GM19438 (cell line): ENCODE data around the gene PMEL.
A peak's percentile ranks its signal among the peaks of the same experiment; 100 is the strongest.

Experiments used
- ATAC-seq: cut with Tn5 transposase; IDR thresholded peaks from one replicate; pipeline ENCODE4 v1.9.1; 2021; ENCODE audit warnings: low read depth; ENCODE audit not compliant: unreplicated experiment

Gene PMEL

DNA sequence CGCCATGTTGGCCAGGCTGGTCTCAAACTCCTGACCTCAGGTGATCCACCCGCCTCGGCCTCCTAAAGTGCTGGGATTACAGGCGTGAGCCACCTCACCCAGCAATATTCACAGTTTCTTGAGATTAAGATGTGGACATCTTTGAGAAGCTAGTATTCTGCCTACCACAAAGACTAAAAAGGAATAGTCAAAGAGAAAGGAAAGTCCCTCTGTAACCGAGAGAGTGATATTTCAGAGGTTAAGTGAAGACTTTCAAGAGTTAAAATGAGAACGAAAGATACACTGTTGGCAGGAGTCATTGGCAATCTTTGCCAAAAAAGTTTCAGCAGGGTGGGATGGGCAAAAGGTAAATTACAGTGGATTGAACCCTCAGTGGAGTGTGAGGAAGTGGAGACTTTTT is 19.3 kb downstream of the PMEL start:
- no peak for ATAC-seq

DNA sequence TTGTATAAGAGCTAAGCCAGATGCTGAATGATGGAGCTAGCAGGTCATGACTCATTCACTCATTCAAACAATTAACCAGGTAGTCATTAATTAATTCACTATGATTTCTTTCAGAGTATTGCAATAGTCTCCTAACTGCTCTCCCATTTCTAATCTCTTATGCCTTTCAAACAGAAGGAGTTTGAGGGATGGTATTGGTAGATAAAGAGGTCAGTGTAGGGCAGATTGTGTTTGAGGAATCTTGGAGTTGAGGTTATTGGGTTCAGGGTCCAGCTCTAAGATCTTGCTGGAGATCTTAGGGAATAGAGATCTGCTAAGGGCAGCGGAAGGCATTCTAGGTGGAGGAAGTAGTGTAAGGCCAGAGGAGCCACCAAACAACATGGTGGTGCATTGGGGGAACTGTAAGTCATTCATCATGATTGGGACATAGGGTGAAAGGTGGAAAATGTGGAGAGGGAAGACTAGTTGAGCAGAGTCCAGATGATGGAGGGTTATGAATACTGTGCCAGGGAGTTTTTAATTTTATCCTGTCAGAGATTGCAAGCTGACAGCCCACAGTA is 23.2 kb downstream of the PMEL start:
- no peak for ATAC-seq

DNA sequence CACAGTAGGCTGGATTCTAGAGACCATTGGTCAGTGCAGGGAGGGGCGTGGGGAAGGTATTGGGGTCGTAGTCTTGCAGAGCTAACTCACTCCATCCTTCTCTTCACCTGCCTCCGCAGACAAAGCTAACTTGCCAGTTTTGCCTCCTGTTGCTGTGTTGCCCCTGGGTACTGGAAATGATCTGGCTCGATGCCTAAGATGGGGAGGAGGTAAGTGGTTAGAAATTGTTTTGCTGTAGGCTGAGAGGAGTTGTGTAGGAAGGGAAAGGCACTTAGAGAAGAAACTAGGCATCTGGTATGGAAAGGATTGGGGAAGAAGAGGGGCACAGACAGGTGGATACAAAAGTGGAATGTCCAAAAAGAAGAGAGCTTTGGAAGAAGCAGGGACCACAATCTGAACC is 23.8 kb downstream of the PMEL start:
- no peak for ATAC-seq

DNA sequence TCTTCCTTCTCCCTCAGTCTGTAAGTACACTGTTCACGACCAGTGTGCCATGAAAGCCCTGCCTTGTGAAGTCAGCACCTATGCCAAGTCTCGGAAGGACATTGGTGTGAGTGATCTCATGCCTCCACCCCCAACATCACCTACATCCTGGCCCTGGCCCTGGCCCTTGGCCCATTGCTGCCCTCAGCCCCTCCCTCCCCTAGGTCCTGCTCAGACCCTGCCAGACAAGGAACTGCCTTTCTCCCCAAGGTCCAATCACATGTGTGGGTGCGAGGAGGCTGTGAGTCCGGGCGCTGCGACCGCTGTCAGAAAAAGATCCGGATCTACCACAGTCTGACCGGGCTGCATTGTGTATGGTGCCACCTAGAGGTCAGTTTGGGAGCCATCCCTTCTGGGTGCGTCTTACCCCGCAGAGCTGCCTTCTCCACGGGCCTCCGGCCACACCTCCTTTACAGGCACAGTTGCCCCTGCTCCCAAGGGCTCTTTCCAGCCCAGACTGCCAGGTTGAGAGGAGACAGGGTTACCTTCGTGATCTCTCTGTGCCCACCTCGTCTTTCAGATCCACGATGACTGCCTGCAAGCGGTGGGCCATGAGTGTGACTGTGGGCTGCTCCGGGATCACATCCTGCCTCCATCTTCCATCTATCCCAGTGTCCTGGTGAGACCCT is 25.6 kb downstream of the PMEL start:
- ATAC-seq, result peak; percentile 94

DNA sequence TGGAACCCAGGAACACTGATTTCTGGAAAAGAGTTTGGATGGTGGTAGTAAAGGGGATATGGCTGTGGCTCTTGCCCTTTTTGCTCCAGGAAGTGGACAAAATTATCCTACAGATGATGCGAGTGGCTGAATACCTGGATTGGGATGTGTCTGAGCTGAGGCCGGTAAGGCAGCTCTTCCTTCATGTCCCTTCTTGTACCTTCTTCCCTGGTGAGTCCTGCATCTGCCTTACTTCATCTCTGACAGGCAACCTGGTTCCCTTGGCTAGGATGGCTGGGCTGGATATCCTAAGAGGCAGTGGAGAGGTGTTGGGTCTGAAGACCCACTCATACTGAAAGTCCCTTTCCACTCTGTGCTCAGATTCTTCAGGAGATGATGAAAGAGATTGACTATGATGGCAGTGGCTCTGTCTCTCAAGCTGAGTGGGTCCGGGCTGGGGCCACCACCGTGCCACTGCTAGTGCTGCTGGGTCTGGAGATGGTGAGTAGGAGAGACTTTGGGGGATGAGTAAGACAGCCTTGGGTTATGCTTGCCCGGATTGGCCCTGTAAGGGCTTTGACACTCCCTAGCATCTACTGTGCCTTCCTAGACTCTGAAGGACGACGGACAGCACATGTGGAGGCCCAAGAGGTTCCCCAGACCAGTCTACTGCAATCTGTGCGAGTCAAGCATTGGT is 26.9 kb downstream of the PMEL start:
- no peak for ATAC-seq

DNA sequence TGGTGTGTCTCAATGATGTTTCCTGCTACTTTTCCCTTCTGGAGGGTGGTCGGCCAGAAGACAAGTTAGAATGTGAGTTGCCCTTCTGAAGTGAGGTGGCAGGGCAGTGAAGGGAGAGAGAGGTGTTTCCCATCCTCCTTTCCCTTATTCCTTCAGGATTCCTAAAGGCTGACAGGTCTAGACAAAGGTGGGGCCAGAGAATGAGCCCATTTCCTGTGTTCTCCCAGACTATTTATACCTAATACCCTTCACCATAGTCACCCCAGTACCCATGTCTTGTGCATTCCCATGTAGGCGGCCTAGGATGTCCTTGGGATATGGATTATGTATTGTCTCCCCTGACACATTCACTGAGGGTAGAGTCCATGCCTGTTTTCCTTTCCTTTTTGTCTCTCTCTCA is 27.9 kb downstream of the PMEL start:
- ATAC-seq, result no peak

DNA sequence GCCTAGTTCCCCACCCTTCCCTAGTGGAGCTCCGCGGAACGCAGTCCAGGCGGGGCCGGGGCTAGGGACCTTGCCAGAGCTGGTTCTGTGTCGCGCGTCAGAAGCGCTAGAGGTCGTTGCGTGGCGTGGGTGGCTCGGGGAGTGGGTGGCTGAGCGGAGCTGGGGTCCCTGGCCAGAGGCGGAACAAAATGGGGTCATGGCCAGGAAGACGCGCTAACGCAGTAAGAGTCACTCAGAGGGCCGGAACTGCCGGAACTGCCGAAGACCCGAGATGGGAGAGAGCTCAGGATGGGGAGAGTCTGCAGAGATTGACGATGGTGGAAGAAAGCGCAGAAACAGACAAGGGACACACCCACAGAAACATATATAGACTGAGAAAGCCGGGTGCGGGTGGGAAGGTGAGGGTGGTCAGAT is 30.1 kb downstream of the PMEL start:
- ATAC-seq, result no peak

DNA sequence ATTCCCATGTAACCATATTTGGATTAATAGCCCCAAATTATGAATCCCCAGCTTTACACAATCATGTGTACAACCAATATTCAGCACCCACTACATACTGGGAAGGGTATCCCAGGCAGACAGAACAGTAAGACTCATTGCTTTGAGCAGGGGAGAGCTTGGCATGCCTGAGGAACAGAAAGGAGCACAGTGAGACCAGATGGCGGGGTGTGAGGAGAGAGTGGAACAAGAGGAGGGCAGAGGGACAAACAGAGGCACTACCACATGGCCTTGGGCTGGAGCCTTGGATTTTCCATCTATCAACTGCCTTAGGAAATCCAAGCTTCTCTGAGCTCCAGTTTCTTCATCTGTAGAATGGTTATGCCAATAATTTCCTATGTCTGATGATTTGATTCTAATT is 31.1 kb downstream of the PMEL start:
- ATAC-seq, result no peak

DNA sequence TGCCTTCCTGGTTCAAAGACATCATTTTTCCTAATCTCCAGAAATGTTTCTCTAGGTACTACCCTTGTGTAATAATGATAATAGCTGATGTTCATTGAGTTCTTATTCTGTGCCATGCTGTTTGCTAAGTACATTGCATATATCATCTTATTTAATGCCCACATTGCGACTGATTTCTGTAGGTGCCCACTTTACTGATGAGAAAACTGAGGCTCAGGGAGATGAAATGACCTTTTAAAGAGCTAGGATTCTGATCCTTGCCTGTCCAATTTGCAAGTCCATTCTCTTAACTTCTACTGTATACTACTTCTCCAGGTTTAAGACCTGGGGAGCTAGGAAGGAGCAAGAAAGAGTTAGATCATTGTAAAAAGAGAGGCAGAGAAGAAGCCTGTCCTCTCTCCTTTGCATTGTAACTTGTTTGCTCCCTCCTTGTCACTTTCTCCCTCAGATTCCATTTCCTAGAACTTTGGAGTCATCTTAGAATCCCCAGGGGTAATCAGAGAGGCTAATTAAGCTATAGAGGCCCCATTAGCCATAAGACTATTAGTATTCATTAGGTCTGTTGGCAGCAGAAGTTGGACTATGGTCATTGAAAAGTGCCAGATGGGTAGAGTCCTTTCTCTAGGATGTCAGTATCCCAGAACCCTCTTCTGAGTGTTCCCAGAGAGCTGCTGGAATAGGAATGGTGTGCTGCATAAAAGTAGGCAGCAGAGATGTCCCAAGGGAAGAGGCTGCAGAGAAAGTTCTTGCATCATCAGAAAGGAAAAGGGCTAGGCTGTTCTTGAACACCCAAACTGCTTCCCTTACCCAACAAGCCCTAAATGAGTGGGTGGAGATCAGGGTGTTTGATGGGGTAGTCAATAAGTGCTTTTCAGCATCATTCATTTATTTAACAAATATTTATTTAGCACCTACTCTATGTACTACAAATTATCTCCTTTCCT is 31.8 kb downstream of the PMEL start:
- no peak for ATAC-seq

DNA sequence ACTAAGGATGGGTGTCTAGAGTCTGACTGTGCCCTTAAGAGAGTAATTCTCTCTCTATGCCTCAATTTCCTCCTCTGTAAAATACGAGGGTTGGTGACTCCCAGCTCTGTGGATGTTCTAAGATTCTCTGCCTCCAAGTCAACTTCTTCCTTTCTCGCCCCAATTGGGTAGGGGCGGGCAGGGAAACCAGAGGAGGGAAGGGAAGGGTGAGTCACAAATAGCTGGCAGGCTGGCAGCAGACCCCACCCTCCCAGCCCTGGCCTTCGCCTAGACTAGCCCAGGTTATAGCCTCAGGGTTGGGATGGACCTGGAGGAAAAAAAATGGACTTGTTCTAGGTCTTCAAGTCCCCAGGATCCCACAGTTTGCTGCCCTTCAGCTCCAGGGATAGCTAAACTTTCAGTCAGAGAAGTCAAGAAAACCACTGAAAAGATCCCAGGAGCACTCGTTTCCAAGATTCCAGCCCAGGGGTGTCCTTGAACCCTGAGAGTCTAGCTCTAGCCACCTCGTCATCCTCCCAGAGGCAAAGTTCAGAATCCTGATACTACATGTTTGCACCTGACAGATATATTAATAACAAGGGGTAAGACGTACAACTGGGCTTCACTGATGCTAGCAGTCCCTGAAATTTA is 32.6 kb downstream of the PMEL start:
- no peak for ATAC-seq

DNA sequence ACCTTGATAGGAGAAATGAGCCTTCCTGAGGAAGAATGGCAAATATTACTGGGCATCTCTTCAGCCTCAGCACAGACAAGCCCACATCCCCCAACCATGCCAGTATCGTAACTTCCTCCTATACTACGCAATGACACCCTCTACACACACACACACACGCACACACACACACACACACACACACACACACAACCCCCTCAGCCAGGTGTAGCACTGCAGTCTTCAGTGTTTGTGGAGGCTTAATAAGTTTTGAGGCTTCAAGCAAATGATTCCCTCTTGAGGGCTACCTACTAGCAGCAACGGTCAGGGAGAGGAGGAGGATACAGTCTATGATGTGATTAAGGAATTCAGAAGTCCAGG is 33.3 kb downstream of the PMEL start:
- no peak for ATAC-seq

DNA sequence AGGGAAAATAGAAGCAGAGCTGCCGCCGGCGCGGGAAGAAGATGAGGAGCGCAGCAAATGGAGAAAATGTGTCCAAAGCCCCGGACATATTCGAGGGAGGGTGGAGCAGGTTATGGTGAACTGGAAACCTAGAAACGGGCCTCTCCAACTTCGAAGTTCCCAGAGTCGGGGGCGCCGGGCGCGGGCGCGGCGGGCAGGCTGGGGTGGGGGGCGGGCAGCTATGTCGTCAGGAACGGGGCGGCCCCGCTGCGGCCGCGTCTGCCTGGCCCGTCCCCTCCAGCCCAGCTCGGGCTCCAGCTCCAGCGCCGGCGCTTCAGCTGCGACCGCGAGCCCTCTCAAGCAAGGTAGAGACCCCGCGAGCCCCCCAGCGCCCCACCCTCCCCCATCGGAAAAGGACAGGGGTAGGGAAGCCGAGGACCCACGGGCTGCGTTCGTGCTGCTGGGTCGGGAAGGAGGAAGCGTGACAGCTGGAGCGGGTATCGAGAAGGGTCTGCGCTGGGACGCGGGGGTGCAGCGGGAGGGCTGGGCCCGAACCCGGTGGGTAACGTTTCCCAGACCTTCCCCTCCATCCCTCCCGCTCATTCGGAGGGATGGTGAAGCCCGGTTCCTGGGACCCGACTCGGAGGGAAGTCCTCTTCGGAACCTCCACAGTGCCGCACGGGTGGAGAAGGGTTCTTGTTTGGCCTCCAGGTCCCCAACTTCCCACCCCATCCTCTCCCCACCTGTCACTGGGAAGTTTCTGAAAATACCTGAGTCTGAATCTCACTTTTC is 33.9 kb downstream of the PMEL start:
- ATAC-seq, result no peak

DNA sequence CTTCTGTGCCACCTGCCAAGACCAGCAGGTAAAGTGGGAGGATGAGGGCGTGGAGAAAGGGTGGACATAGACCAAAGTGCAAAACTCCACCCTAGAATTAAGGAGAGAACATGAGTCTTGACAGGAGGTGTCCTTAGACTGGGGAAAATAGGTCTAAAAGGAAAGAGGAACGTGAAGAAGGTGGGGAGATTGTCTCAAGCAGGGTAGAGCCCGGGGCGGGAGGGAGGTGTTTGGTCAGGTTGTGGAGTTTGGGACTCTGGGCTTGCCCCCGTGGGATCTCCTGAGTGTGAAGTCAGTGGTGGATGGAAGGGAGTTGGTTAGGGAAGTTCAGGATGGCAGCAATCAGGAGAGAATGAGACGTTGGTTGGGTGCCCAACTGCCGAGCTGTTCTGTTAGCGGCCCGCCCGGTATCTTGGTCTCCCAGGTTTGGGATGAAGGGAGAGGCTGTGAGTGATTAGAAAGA is 34.5 kb downstream of the PMEL start:
- ATAC-seq, result no peak

DNA sequence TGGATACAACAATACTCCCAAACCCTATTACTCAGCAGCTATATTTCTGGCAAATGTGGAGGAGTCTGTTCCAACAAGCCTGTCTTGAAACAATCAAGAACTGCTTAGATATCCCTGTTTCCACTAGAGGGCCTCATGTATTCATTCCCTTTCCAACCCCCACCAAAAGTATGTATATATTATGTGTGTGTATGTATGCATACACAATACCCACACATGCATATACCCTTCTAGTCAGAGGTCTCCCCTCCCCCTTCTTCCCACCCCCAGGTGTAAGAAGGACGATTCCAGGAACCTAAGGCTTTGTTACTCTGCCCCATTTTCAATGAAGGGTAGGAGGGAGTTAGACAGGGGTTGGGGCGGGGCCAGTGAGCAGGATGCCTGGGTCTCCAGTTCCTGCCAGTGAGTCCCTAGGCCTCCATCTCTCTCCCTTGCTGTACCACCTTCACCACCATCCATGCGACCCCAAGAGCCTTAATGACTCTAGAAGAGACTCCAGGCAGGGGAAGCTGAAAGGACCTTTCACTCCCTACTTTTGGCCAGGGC is 35.0 kb downstream of the PMEL start, which contains the start of gene DGKA:
Gene DGKA (plus strand): TSS at position 392 of the 546 bp plus-strand sequence. CDS start 5,342 bp downstream, outside the sequence.
- ATAC-seq, result no peak

DNA sequence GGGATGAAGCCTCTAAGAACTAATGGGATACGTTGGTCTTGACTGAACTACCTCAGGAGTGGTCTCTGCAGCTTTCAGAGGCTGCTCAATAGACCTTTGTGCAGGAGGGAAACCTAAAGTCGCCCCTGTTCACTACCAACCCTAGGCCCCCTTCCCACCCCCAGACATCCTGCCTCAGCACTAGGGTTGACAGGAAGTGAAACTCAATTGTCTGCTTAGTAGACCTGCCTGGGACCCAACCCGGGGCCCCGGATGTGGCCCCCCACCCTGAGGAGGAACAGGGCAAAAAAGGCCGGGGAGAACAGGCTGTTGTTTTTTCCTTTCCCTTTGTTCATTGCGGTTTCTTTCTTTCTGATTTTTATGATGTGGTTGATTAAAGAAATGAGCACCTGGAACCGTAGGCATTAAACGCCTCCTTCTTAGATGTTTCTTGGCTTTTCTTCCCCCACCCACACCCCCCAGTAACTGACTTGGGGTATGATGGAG is 36.5 kb downstream of the PMEL start:
- peak; percentile 30 for ATAC-seq

DNA sequence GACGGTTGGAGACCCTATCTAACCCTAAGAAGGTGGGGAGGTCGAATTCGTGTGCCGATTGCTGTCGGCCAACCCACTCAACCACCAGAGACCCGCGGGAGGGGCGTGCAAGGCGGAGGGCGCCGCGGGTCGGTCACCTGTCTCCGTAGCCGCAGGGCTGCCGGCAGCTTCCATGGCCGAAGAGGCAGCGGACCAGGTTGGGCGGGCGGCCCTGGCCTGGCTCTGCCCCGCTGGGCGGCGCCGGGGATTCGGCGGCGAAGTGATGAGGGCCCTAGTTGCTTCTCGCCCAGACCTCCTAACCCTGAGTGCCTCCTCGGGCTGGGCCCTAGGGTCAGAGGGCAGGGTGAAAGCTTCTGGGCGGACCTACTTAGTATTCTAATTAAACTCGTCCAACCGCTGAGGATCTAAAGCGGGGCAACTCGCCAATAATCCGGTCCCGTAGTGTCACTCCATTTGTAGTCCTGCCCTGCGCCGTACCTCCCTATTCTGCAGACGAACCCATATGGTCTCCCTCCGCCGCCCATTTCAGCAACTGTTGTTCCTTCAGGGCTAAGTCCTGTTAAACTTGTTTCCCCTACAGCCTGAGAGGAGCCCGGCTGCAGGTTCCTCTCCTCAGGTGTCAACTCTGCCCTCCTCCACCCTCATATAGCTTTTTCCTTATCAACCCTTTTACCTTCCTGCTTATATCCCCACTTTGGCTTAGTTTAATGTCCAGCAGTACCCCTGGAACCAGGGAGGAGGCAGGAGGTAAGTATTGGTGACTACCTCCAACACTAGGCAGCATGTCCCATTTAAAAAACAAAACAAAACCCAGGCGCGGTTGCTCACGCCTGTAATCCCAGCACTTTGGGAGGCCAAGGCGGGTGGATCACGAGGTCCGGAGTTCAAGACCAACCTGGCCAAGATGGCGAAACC is 38.0 kb downstream of the PMEL start, which contains the start of gene PYM1:
Gene PYM1 (minus strand): TSS at position 307 of the 915 bp plus-strand sequence. CDS start 133 bp downstream, at position 174.
- peak; percentile 30 for ATAC-seq

DNA sequence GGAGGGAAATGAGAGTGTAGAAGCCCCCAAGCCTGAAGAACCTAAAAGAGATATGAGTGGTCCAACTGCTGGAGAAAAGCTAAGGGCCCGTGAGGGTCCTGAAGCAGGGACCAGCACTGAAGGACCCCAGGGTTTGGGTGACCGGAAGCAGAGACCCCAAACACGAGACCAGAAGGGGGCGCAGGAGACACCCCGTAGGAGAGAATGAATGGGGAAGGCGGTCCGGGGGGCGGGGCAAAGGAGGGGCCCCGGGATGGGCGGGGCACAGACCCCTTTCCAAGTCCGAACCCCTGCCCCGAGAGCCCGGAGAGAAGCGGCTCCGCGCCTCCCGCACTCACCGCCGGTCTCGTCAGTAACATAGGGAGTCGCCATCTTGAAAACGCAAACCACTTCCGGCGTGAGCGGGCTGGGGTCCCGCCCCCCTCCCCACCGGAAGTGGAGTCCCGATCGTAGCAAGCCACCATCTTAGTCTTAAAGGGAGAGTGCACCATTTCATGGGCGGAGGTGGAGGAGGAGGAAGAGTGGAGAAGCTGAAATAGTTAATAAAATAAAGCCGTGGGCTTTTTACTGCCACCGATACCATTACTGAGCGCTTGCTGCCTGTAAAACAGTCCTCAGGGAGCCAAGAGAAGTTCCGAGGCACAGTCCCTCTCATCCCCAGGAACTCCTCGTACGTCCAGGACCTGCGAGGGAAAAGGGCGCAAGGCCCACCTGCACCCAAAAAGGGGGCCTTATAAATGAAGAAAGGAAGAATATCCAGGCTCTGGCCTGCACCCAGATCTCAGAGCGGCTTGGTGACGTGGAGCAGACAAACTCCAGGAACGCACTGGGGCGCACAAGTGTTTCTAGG is 38.9 kb downstream of the PMEL start:
- ATAC-seq, result peak; percentile 48
